Endothelial cell of umbilical vein (primary cell): ENCODE results near the gene IFT57. TPM values are rescaled to one million over a fixed set of nuclear protein-coding genes. Genes with fewer than 3 reads are reported as not detected.

Experiments
- BruUV-seq: library from RNA; stranded (reverse); fragments of 400-500 nt; replicated peaks from 2 replicates; lab custom pipeline; 2021; lab: Mats Ljungman, UMichigan
- CTCF ChIA-PET: fragments of 300-600, 350-600 bp; sonication (Branson Sonifier 250); formaldehyde crosslinking; loops from one replicate; lab custom pipeline; 2021; ENCODE audit warnings: antibody characterized with exemption, inconsistent platforms; lab: Charles Lee
- POLR2A ChIA-PET: fragments of 300-600, 350-600 bp; sonication (Branson Sonifier 250); formaldehyde crosslinking; loops from one replicate; lab custom pipeline; 2021; ENCODE audit warnings: antibody characterized with exemption, inconsistent platforms; lab: Charles Lee
- DNase-seq: peaks from one replicate; pipeline ENCODE4 v3.0.0-alpha.2; 2011; ENCODE audit warnings: low read depth, low spot score
- FAIRE-seq: peaks from 2 replicates; lab custom pipeline; 2011; peaks lifted over from hg19 to GRCh38; lab: Jason Lieb, UNC
- H2AFZ ChIP-seq: 2 replicates; pipeline ENCODE4 v1.6.0; 2012; ENCODE audit warnings: low read depth, low read length, control low read depth, inconsistent platforms
- H3K27ac ChIP-seq: 2 replicates; pipeline ENCODE4 v1.5.1; 2011; ENCODE audit warnings: low read depth, mild to moderate bottlenecking, control low read depth, low read length, moderate library complexity; ENCODE audit not compliant: insufficient read depth
- H3K27me3 ChIP-seq, 2 experiments: 2 replicates each; pipeline versions ENCODE4 v1.6.0 to v1.6.1; 2011; ENCODE audit warnings: low read length in 2 of 2, mixed read lengths in 1 of 2; ENCODE audit not compliant: control insufficient read depth in 2 of 2, insufficient read depth in 2 of 2
- H3K36me3 ChIP-seq, 2 experiments: 2 replicates in 1 of 2; 3 replicates in 1 of 2; pipeline ENCODE4 v1.5.1; 2011; ENCODE audit warnings: low read length in 2 of 2, mild to moderate bottlenecking in 1 of 2, moderate library complexity in 1 of 2; ENCODE audit not compliant: control insufficient read depth in 2 of 2, insufficient read depth in 2 of 2; ENCODE audit errors: extremely low read depth in 1 of 2
- H3K4me1 ChIP-seq: 3 replicates; pipeline ENCODE4 v1.5.1; 2011; ENCODE audit warnings: mild to moderate bottlenecking, low read length; ENCODE audit not compliant: control insufficient read depth, insufficient read depth; ENCODE audit errors: extremely low read depth
- H3K4me2 ChIP-seq: 2 replicates; pipeline ENCODE4 v1.6.1; 2011; ENCODE audit warnings: low read length, control low read depth, mixed read lengths; ENCODE audit not compliant: insufficient read depth
- H3K4me3 ChIP-seq, 3 experiments: fragments of 200-600 bp in 1 of 3; sonication (generic), shearing (Covaris generic) in 1 of 3; replicated peaks in 1 of 3; 2 replicates each; pipeline ENCODE4 v1.5.1; 2011 to 2016; ENCODE audit warnings: control low read depth in 3 of 3, low read length in 3 of 3, mild to moderate bottlenecking in 2 of 3, inconsistent platforms in 1 of 3, low read depth in 1 of 3, moderate library complexity in 1 of 3; ENCODE audit not compliant: insufficient read depth in 1 of 3
- H3K79me2 ChIP-seq: 2 replicates; pipeline ENCODE4 v1.6.0; 2012; ENCODE audit warnings: low read length, inconsistent platforms; ENCODE audit not compliant: control insufficient read depth, insufficient read depth
- H3K9ac ChIP-seq: replicated peaks from 2 replicates; pipeline ENCODE3; 2011; ENCODE audit warnings: low read length, control low read depth; ENCODE audit not compliant: insufficient read depth; ENCODE audit errors: extremely low read depth
- H3K9me1 ChIP-seq: replicated peaks from 3 replicates; pipeline ENCODE4 v1.6.0; 2011; ENCODE audit warnings: mild to moderate bottlenecking, low read length; ENCODE audit not compliant: control insufficient read depth, insufficient read depth; ENCODE audit errors: extremely low read depth
- H3K9me3 ChIP-seq: replicated peaks from 2 replicates; pipeline ENCODE4 v1.5.1; 2012; ENCODE audit warnings: low read length, inconsistent platforms; ENCODE audit not compliant: control insufficient read depth, insufficient read depth
- H4K20me1 ChIP-seq: replicated peaks from 2 replicates; pipeline ENCODE3; 2011; ENCODE audit warnings: mild to moderate bottlenecking, low read length; ENCODE audit not compliant: control insufficient read depth, insufficient read depth; ENCODE audit errors: extremely low read depth
- EZH2 ChIP-seq: IDR thresholded peaks from 2 replicates; pipeline ENCODE4 v1.6.1; 2012; ENCODE audit warnings: borderline replicate concordance, low read depth, mild to moderate bottlenecking, moderate library complexity, low read length, inconsistent platforms; ENCODE audit not compliant: severe bottlenecking
- FOS ChIP-seq: IDR thresholded peaks from 2 replicates; pipeline ENCODE4 v1.6.1; 2011; ENCODE audit warnings: mild to moderate bottlenecking, low read length, moderate library complexity, borderline replicate concordance; ENCODE audit not compliant: insufficient read depth
- GATA2 ChIP-seq: IDR thresholded peaks from 2 replicates; pipeline ENCODE4 v1.7.0; 2011; ENCODE audit warnings: low read depth, mild to moderate bottlenecking, moderate library complexity, mixed read lengths, low read length; ENCODE audit not compliant: insufficient read length, insufficient read depth
- JUN ChIP-seq: IDR thresholded peaks from 2 replicates; pipeline ENCODE4 v1.6.1; 2011; ENCODE audit warnings: borderline replicate concordance, low read depth; ENCODE audit not compliant: insufficient read length, insufficient read depth
- MYC ChIP-seq: IDR thresholded peaks from one replicate; pipeline ENCODE4 v1.6.1; 2011; ENCODE audit warnings: mild to moderate bottlenecking, low read depth, low read length
- POLR2A ChIP-seq: IDR thresholded peaks from 2 replicates; pipeline ENCODE4 v1.6.1; 2012; ENCODE audit warnings: low read depth, mild to moderate bottlenecking, control low read depth, low read length
- POLR2AphosphoS5 ChIP-seq: IDR thresholded peaks from 2 replicates; pipeline ENCODE4 v1.6.1; 2012; ENCODE audit warnings: low read depth, mild to moderate bottlenecking, control low read depth, low read length, moderate library complexity; ENCODE audit not compliant: insufficient read depth
- dilution Hi-C: fragments of 300-500 bp; cut with MboI; formaldehyde crosslinking; loops from one replicate; pipeline ENCODE4 v1.15.0; 2019; ENCODE audit warnings: low sequenced_read_pairs; ENCODE audit not compliant: extremely low pct_ligation_motif_present
- intact Hi-C: fragments of 100-400 bp; cut with micrococcal nuclease; formaldehyde crosslinking; loops from one replicate; pipeline ENCODE4 v1.10.0; 2022
- polyA plus RNA-seq, 4 experiments: library from polyadenylated mRNA; depleted of rRNA in 3 of 4; stranded (reverse) in 3 of 4; unstranded in 1 of 4; fragments of >200 nt; gene quantifications; 2 replicates each; pipeline versions ENCODE4 v1.2.1 to v1.2.3, GENCODE V29; 2011 to 2012; ENCODE audit warnings: missing spikeins in 1 of 4
- total RNA-seq: library from RNA; stranded (reverse); gene quantifications from 2 replicates; pipeline ENCODE4 v1.2.3, GENCODE V29; 2021
- TF ChIP-seq, protein P1 (sequence below): IDR thresholded peaks from 2 replicates; pipeline ENCODE4 v1.6.1; 2011; ENCODE audit not compliant: insufficient read depth, insufficient read length
- TF ChIP-seq, protein P2 (sequence below), 2 donors: IDR thresholded peaks; 1 replicate in 1 of 2; 2 replicates in 1 of 2; pipeline ENCODE4 v1.5.1; 2011; ENCODE audit warnings: low read length in 2 of 2, mild to moderate bottlenecking in 2 of 2, moderate library complexity in 2 of 2, control low read depth in 1 of 2, inconsistent platforms in 1 of 2, low read depth in 1 of 2; ENCODE audit not compliant: insufficient read depth in 1 of 2; ENCODE audit errors: extremely low read depth in 1 of 2

The IFT57 gene
- total and polyA plus RNA-seq, 2 donors (not counting 3 experiments of a cell fraction or from before 2014, with no cell fraction given): 15.2 to 25.1 TPM

DNA sequence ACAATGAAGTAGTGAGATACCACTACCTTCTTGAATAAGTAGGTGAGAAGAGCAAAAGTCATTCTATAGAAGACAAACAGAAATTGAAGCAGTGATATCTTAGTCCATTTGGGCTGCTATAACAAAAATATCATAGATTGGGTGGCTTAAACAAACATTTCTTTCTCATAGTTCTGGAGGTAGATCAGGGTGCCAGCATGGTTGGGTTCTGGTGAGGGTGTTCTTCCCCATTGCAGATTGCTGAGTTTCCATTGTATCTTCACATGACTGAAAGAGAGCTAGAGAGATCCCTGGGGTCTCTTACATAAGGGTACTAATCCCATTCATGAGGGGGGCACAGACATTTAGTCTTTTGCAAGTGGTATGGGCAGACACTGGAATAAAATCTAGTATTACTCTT, 32.9 kb upstream of the IFT57 start:
- Histone ChIP-seq H4K20me1 (no peaks in the 10 kb centered on the region), H3K79me2 (no peaks in the 10 kb centered on the region), H3K9me1 (no peaks in the 10 kb centered on the region), H2AFZ (no peak overlapping the region), H3K9ac (no peak overlapping the region), H3K27ac (no peak overlapping the region), H3K4me2 (no peak overlapping the region), H3K4me3 (no peak overlapping the region), H3K36me3 (no peaks in the 10 kb centered on the region), H3K27me3 (peaks cover 0 to 8% of the 10 kb centered on the region in 2 experiments), H3K9me3 (no peaks in the 10 kb centered on the region), H3K4me1 (no peaks in the 10 kb centered on the region)
- TF ChIP-seq FOS (no peak), POLR2AphosphoS5 (no peak), EZH2 (no peak), POLR2A (no peak)
- ChIA-PET CTCF (no interaction called here), POLR2A (no interaction called here)
- dilution Hi-C loops: no loop called here
- BruUV-seq: no TSS peak
- no peak for FAIRE-seq
- intact Hi-C loops: no loop called here
- DNase-seq: no peak

DNA sequence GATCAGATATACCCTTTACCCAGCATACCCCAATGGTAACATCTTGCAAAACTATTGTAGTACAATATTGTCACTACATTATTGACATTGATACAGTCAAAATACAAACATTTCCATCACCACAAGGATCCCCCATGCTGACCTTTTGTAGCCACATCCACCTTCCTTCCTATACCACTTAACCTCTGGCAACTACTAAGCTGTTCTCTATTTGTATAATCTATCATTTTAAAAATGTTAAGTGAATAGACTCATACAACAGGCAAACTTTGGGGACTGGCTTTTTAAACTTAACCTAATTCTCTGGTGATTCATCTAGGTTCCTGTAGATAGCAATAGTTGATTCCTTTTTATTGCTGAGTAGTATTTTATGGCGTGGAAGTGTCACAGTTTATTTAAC, 29.6 kb upstream of the IFT57 start:
- Histone ChIP-seq H3K36me3 (no peaks in the 10 kb centered on the region), H3K27ac (no peak overlapping the region), H3K4me2 (no peak overlapping the region), H3K9me1 (no peaks in the 10 kb centered on the region), H3K79me2 (no peaks in the 10 kb centered on the region), H3K9ac (no peak overlapping the region), H4K20me1 (no peaks in the 10 kb centered on the region), H3K4me3 (no peak overlapping the region), H3K9me3 (no peaks in the 10 kb centered on the region), H2AFZ (no peak overlapping the region), H3K27me3 (peaks cover 0 to 4% of the 10 kb centered on the region in 2 experiments), H3K4me1 (no peaks in the 10 kb centered on the region)
- DNase-seq (no peak), FAIRE-seq (no peak)
- BruUV-seq: no TSS peak
- POLR2A ChIA-PET: no interaction called here
- CTCF ChIA-PET: no interaction called here
- TF ChIP-seq POLR2AphosphoS5 (no peak), EZH2 (no peak), MYC (no peak), FOS (no peak), JUN (no peak), GATA2 (no peak), POLR2A (no peak)
- TF ChIP-seq, protein P1, sequence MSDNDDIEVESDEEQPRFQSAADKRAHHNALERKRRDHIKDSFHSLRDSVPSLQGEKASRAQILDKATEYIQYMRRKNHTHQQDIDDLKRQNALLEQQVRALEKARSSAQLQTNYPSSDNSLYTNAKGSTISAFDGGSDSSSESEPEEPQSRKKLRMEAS: no peak
- TF ChIP-seq, protein P2, sequence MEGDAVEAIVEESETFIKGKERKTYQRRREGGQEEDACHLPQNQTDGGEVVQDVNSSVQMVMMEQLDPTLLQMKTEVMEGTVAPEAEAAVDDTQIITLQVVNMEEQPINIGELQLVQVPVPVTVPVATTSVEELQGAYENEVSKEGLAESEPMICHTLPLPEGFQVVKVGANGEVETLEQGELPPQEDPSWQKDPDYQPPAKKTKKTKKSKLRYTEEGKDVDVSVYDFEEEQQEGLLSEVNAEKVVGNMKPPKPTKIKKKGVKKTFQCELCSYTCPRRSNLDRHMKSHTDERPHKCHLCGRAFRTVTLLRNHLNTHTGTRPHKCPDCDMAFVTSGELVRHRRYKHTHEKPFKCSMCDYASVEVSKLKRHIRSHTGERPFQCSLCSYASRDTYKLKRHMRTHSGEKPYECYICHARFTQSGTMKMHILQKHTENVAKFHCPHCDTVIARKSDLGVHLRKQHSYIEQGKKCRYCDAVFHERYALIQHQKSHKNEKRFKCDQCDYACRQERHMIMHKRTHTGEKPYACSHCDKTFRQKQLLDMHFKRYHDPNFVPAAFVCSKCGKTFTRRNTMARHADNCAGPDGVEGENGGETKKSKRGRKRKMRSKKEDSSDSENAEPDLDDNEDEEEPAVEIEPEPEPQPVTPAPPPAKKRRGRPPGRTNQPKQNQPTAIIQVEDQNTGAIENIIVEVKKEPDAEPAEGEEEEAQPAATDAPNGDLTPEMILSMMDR (IDR thresholded peaks at IDR 0.05; ENCODE audit: extremely low read depth in 1 of 2, insufficient read depth in 1 of 2, low read depth in 1 of 2, low read length in 2 of 2): no peak
- dilution Hi-C loops: no loop called here
- intact Hi-C loops: no loop called here
